ENCODE results near the gene FGD5.

FGD5 gene

DNA sequence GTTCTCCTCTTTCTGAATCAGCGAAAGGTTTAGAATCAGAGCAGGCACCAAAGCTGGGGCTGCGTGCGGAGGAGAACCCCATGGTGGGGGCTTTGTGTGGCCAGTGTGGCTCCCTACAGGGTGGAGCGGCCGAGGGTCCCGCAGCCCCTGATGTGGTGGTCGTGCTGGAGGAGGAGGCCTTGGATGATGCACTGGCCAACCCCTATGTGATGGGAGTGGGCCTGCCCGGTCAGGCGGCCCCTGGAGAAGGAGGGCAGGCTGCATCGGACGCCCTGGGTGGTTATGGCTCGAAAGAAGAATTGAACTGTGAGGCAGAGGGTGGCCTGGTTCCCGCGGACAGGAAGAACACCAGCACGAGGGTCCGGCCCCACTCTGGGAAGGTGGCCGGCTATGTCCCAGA, 1.4 kb downstream of the FGD5 start:
- H3K27ac ChIP-seq, result no peak overlapping the region
- no peak for TF ChIP-seq CTCF (conservative IDR thresholded peaks at IDR 0.05)

- no peak for TF ChIP-seq CTCF (conservative IDR thresholded peaks at IDR 0.05)
Observed at GRCh38 chr3:14821151-14821550, 2.4 kb downstream of the FGD5 start.

DNA sequence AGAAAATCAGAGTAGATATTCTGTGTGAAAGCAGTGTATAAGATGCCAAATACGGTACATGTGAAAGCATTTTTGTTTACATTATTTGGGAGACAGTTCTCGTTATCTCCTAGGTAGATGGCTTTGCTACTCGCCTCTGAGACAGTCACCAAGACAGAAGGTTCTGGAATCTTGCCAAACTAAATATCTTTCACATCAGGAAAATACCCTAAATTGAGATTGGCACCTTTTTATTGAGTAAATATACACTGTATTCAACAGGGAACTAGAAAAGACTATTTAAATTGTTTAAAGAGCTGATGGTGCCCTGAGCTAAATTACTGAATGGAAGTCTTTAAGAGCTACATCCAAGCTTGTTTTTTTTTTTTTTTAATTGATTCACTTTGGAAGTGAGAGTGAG, 3.4 kb downstream of the FGD5 start:
- TF ChIP-seq CTCF (conservative IDR thresholded peaks at IDR 0.05), result no peak
- peak overlapping the region; percentile 74 for H3K27ac ChIP-seq

More at GRCh38 chr3:14821151-14821550, 2.4 kb downstream of the FGD5 start:
- H3K27ac ChIP-seq, result no peak overlapping the region

DNA sequence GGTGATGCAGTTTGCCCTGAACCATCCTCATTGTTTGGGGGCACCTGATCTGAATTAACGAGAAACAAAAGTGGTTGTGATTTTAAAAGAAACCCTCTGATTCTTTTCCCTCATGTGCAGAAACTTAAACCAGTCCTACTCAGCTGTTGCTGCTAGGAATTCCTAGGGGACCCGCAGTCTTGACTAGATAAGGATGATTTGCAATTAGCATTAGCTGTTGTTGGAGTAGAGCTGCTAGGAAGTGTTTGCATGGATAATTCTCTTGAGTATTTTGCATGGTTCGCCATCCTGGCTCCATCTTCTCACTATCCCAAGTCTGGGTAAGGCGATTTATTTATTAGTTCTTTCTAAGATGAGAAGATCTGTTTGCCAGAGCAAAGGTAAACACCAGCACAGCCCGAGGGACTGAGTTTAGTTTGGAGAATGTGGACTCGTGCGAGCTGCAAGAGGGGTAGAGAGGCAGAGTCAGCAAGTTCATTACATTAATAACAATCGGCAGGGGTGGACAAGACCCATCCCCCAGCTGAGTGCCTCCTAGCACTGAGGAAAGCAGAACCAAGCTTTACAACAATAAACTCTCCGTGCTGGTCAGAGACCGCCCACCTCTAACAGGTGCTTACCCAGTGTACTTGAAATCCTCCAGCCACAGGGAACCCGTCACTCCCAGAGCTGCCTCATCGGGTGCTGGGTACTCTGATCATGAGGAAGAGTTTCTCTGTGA, 4.1 kb downstream of the FGD5 start:
- no peak for TF ChIP-seq CTCF (conservative IDR thresholded peaks at IDR 0.05)
- peak overlapping the region; percentile 74 for H3K27ac ChIP-seq

GRCh38 chr3:14823393-14823792, 4.6 kb downstream of the FGD5 start:
- peak overlapping the region; percentile 74 for H3K27ac ChIP-seq
- TF ChIP-seq CTCF (conservative IDR thresholded peaks at IDR 0.05), result no peak

GRCh38 chr3:14823910-14824629, 5.3 kb downstream of the FGD5 start:
- H3K27ac ChIP-seq, result peak overlapping the region; percentile 74; the same call in 1 of the 2 replicates
- TF ChIP-seq CTCF (conservative IDR thresholded peaks at IDR 0.05), result no peak

DNA sequence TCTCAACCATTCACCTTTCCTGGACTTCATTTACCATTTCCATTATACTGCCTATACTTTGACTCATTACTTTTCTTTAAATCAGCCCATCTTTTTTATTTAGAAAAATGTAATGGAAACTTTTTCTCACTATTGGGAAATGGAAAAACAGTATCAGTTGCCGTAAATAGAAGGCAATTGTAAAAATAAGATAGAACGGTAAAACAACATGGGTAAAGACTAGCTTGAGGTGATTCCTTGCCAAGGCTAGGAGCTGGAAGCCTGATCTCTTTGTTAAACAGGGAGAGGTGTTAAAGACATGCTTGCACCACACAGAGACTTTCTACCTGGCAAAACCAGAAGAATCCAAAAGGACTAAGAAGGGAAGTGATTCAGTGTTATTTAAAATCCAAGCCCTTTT, 5.9 kb downstream of the FGD5 start:
- no peak overlapping the region for H3K27ac ChIP-seq
- no peak for TF ChIP-seq CTCF (conservative IDR thresholded peaks at IDR 0.05)
